SKM-1 treated with dmso at 0.1 percent for 144 hours (cell line): ENCODE data around the gene IQCK.

Source experiments
- DNase-seq: peaks from one replicate; lab custom pipeline; 2025; ENCODE audit not compliant: unreplicated experiment; lab: John Stamatoyannopoulos, UW

Gene IQCK

GRCh38 chr16:19833581-19833980 lies 115.5 kb downstream of the IQCK start:
- no peak for DNase-seq

- DNase-seq = no peak
These were observed 117.1 kb downstream of the IQCK start for GRCh38 chr16:19835196-19835595.

GRCh38 chr16:19835968-19836421 lies 117.9 kb downstream of the IQCK start:
- no peak for DNase-seq

GRCh38 chr16:19837331-19837980 lies 119.4 kb downstream of the IQCK start:
- DNase-seq = no peak

- no peak for DNase-seq
These were observed 120.1 kb downstream of the IQCK start for GRCh38 chr16:19837984-19838707.

- no peak for DNase-seq
These were observed 122.5 kb downstream of the IQCK start for GRCh38 chr16:19840524-19841110.

GRCh38 chr16:19841184-19841583 lies 123.1 kb downstream of the IQCK start:
- DNase-seq = no peak

GRCh38 chr16:19842426-19843157 lies 124.5 kb downstream of the IQCK start:
- DNase-seq = no peak

- no peak for DNase-seq
These were observed 125.3 kb downstream of the IQCK start for GRCh38 chr16:19843371-19843770.

GRCh38 chr16:19844945-19845641 lies 127.0 kb downstream of the IQCK start:
- no peak for DNase-seq

- no peak for DNase-seq
These were observed 128.4 kb downstream of the IQCK start for GRCh38 chr16:19846436-19846835.

- DNase-seq = no peak
These were observed 130.7 kb downstream of the IQCK start for GRCh38 chr16:19848756-19849155.

GRCh38 chr16:19850131-19850817 lies 132.2 kb downstream of the IQCK start:
- no peak for DNase-seq

- no peak for DNase-seq
These were observed 133.4 kb downstream of the IQCK start for GRCh38 chr16:19851476-19851875.

- DNase-seq = no peak
These were observed 135.2 kb downstream of the IQCK start for GRCh38 chr16:19853132-19853741.

GRCh38 chr16:19853742-19854542 lies 135.9 kb downstream of the IQCK start:
- no peak for DNase-seq

GRCh38 chr16:19854543-19854876 lies 136.4 kb downstream of the IQCK start:
- no peak for DNase-seq

GRCh38 chr16:19856120-19856519 lies 138.0 kb downstream of the IQCK start:
- DNase-seq = no peak

GRCh38 chr16:19857593-19858339 lies 139.7 kb downstream of the IQCK start:
- no peak for DNase-seq
